Measurements from ENCODE around the gene TP53AIP1.
"Not testable (repeated sequence)": the region's sequence is repeated elsewhere in the genome, so short reads cannot be mapped to it uniquely, and the experiment has no call there.

DNA sequence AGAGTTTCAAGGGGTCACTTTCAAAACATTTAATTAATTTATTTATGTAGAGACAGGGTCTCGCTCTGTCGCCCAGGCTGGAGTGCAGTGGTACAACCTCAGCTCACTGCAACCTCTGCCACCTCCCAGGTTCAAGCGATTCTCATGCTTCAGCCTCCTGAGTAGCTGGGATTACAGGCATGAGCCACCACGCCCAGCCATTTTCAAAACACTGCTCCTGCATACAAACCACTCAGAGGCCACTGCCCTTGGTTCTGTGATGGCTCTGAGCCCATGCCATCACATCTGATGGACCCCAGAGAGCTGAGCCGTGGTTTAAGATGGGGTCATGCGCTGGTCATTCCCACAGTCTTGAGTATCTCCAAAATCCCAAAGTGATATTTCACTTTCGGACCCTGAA is 23.0 kb downstream of the TP53AIP1 start:
- not testable (repeated sequence) for TF ChIP-seq CTCF, MAX (IDR thresholded peaks at IDR 0.05; ENCODE audit: low read depth, low read length)
